NB4 (cell line): ENCODE results near the gene ZNF276.

ENCODE experiments used
- DNase-seq: peaks from one replicate; pipeline ENCODE4 v3.0.0; 2010; ENCODE audit warnings: low read depth
- H3K4me3 ChIP-seq: one replicate; pipeline ENCODE4 v1.5.1; 2011; ENCODE audit warnings: mild to moderate bottlenecking, low read depth, low read length, moderate library complexity
- CTCF ChIP-seq: IDR thresholded peaks from one replicate; pipeline ENCODE4 v1.5.1; 2012; ENCODE audit warnings: low read depth, low read length
- MAX ChIP-seq: IDR thresholded peaks from 2 replicates; pipeline ENCODE4 v1.6.1; 2011; ENCODE audit warnings: low read depth, low read length
- MYC ChIP-seq: IDR thresholded peaks from 2 replicates; pipeline ENCODE4 v1.6.1; 2011; ENCODE audit warnings: low read depth, low read length
- POLR2A ChIP-seq: IDR thresholded peaks from 2 replicates; pipeline ENCODE4 v1.6.1; 2011; ENCODE audit warnings: mild to moderate bottlenecking; ENCODE audit not compliant: insufficient read length; ENCODE audit errors: extremely low read depth

The ZNF276 gene

DNA sequence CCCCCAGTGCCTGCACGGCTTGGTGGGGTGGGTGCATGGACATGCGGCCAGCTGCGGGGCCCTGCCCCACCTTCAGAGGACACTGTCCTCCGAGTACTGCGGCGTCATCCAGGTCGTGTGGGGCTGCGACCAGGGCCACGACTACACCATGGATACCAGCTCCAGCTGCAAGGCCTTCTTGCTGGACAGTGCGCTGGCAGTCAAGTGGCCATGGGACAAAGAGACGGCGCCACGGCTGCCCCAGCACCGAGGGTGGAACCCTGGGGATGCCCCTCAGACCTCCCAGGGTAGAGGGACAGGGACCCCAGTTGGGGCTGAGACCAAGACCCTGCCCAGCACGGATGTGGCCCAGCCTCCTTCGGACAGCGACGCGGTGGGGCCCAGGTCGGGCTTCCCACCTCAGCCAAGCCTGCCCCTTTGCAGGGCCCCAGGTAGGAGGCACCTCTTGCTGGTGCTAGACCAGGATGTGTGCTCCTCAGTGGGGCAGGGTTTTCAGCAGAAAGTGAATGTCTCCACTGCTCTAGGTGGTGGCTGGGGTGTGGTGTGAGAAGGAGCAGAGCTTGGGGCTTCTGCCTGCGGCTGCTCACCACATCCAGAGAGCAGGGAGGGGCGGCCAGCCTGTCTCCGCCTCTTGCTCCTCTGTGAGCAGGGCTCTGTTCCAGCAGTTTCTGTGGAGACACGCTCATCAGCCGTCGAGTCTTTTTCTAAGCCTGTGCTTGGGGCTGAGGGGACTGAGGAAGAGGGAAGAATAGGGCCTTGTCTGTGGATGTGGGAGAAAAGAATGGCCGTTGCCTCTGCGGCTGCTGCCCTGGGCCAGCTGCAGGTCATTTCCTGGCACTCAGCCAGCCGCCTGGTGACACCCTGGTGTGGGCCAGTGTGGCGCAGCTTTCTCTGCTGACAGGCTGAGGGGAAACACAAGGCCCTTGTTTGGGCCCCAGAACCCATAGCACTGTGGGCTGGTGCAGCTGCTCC is 2.2 kb downstream of the ZNF276 start:
- no peak for DNase-seq
- H3K4me3 ChIP-seq, result peak overlapping the region; percentile 86
- TF ChIP-seq MYC (no peak), MAX (no peak), POLR2A (no peak), CTCF (no peak)

GRCh38 chr16:89727406-89728120 is 6.2 kb downstream of the ZNF276 start:
- DNase-seq, result no peak
- no peak overlapping the region for H3K4me3 ChIP-seq
- TF ChIP-seq MYC (no peak), POLR2A (no peak), CTCF (no peak), MAX (no peak)

GRCh38 chr16:89729293-89729692 is 8.0 kb downstream of the ZNF276 start:
- no peak for TF ChIP-seq POLR2A
- TF ChIP-seq CTCF, result no peak
- no peak for TF ChIP-seq MAX
- no peak for TF ChIP-seq MYC
- no peak for DNase-seq
- no peak overlapping the region for H3K4me3 ChIP-seq

- no peak for DNase-seq
Observed at GRCh38 chr16:89729863-89730593, 8.7 kb downstream of the ZNF276 start.

More at GRCh38 chr16:89729863-89730593, 8.7 kb downstream of the ZNF276 start:
- no peak overlapping the region for H3K4me3 ChIP-seq
- TF ChIP-seq CTCF (no peak), MAX (no peak), MYC (no peak), POLR2A (no peak)
